NCI-H2107 treated with DMSO at 0.1 percent for 48 hours (cell line): ENCODE data around the gene DOCK1.

ENCODE experiments used
- DNase-seq: peaks from one replicate; lab custom pipeline; 2025; ENCODE audit not compliant: unreplicated experiment; lab: John Stamatoyannopoulos, UW

The DOCK1 gene

DNA sequence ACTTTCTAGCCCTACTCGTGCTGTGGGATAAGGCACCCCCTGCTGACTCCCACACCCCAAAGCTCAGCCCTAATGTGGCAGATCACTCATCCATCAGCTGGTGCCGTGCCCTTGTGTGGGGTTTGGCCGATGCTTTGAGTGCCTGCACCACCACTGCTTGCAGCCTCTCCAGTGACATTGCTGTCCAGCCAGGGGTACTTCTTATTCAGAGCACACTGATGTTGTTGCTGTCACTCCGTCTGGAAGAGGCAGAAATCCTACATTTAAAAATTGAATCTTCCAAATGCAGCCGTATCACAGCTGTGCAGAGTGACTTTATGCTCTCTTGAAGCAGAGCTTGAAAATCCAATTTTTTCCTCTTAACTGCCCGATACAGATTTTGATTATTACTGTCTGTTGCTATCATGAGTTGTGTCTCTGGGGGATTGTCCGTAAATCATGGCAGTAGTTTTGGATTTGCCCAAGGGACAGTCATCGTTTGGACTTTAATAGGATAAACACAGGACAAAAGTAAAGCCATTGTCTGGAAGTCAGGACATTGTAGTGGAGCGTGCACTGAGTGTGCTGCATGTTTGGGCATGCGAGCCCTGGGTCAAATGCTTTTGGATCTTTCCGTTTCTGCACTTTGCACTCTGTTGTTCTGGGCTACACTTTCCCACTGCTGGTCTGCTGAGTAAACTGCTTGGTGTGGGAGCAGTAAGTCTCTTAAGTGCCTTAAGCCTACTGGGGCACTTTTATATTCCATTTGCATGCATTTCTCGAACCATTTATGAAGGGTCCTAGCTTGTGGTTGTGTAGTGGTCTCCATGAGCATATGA is 128.2 kb downstream of the DOCK1 start:
- no peak for DNase-seq

DNA sequence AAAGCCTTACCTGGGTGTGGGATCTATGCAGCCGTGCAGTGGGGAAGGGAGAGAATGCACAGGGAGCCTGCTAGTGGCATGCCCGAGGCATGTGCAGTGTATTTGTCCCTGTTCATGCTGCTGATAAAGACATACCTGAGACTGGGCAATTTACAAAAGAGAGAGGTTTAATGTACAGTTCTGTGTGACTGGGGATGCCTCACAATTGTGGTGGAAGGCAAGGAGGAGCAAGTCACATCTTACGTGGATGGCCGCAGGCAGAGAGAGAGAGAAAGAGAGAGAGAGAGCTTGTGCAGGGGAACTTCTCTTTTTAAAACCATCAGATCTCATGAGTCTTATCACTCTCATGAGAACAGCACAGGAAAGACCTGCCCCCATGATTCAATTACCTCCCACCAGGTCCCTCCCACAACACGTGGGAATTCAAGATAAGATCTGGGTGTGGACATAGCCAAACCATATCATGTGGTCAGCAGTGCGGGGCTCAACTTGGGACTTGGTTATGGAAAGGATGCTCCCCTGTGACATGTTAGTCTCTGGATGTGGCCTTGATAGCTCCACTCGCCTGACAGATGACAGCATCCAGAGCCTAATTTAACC is 128.9 kb downstream of the DOCK1 start:
- no peak for DNase-seq

- DNase-seq, result no peak
These were observed 129.6 kb downstream of the DOCK1 start for GRCh38 chr10:127034790-127035189.

DNA sequence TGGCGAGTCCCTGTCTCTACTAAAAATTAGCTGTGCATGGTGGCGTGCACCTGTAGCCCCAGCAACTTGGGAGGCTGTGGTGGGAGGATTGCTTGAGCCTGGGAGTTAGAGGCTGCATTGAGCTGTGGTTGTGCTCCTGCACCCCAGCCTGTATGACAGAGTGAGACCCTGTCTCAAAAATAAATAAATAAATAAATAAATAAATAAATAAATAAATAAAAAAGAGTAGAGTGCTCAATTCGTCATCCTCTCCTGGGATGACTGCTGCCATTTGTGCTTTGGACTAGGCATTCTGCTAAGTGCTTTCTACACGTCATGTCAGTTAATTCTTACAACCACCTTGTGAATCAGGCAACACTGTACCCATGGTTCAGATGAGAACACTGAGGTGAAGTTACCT is 130.6 kb downstream of the DOCK1 start:
- DNase-seq, result no peak

DNA sequence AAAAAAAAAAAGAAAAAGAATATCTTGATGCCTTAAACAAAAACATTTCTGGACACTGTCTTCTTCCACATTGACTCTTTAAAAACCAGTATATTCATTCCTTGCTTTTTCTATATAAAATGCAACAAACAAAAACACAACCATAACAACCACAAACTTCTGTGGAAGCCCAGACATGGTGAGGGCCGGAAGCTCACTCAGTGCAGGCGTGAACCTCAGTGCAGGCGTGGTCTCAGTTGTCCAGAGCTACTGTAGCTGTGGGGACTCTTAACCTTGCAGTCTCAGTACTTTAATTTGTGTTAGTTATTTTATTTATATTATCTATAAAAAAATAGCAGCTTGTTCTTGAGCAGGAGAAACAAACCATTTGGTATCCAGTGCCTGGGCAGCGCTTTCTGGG is 131.8 kb downstream of the DOCK1 start:
- no peak for DNase-seq

- DNase-seq, result no peak
These were observed 134.2 kb downstream of the DOCK1 start for GRCh38 chr10:127039435-127039834.

GRCh38 chr10:127040756-127041155 is 135.5 kb downstream of the DOCK1 start:
- no peak for DNase-seq

DNA sequence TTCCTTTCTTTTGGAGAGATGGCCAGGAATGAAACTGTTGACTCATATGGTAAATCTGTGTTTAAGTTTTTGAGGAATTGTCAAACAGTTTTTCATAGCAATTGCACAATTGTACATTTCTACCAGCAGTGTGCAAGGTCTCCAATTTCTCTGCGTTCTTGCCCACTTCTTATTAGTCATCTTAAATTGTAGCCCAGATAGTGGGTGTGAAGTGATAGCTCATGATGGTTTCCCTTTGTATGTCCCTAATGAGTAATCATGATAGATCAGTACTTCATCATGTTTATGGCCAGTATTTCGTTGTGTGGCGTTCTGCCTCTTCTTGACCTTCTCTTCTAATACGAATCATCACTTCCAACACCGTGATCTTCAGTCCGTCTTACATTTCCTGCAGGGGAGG is 136.3 kb downstream of the DOCK1 start:
- no peak for DNase-seq

DNA sequence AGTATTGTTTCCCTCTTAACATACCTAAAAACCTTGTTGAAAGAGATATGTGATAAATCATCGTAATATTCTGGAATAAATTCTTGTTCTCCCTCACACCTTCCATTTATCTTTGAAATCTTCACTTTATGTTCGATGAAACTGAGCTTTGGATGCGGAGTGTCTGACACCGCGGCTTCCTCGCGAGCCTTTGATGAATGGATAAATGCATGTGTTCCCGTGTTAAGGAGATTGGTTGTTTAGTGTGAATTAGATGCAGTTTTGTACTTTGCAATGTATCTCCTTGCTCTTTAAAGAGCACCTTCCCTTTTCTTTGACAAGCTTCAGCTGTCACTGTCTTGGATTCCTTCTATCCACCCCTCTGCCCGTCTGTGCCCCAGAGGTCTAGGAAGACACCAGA is 138.1 kb downstream of the DOCK1 start:
- DNase-seq, result no peak

DNA sequence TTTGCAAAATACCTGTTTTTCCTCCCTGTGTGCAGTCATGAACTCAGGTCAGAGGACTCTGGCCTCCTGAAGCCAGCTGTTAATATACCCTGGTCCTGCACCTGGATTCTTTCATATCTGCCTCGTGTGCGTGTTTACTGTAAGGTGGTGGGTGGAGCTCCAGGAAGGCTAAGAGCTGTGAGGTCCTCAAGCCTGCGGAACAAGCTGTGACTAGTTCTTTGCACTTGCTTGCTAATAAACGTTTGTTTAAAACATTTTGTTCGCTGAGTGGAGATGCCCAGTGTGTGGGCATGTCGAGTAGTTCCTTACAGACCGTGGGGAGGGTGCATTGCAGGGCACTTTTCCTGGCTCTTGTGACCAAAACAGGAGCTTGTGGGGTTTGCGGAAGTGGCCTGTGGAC is 139.0 kb downstream of the DOCK1 start:
- DNase-seq, result no peak

- DNase-seq, result no peak
These were observed 142.0 kb downstream of the DOCK1 start for GRCh38 chr10:127046975-127047877.

DNA sequence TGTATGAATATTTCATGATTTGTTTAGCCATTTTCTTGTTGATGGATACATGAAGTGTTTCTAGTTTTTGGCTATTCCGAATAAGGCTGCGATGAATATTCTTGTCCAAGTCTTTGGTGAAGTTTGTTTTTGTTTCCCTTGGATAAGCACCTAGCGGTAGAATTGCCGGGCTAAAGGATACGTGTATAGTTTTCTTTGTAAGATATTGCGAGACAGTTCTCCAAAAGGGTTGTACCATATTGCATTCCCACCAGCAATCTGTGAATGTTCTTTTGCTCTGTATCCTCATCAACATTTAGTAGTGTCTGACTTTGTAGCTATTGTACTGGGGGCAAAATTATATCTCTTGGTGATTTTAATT is 142.6 kb downstream of the DOCK1 start:
- DNase-seq, result no peak

DNA sequence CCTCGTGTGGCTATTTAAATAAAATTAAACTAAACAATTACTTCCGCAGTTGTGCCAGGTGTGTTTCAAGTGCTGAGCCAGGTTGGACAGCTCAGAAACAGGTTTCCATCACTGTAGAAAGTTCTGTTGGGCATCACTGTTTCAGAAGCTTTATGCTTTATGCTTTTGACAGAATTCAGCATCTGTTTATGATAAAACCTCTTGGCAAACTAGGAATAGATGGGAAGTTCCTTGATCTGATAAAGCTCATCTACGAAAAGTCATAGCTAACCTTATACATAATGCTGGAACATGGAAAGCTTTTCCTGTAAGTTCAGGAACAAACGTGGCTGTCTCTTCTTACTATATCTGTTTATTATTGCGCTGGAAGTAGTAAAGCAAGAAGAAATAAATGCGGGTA is 143.4 kb downstream of the DOCK1 start:
- no peak for DNase-seq

DNA sequence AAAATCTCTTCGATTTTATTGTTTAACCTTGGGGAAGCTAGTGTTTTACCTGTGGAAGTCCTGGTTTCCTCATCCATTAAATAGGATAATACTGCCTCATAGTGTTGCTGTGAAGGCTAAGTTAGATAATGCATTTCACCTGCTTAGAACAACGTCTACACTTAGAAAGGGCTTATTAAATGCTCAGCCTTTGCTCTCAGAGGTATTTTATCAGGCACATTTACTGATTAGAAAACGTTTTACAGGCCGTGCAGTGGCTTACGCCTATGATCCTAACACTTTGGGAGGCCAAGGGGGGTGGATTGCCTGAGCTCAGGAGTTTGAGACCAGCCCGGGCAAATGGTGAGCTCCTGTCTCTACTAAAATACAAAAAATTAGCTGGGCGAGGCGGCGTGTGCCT is 146.8 kb downstream of the DOCK1 start:
- DNase-seq, result no peak

- no peak for DNase-seq
These were observed 150.0 kb downstream of the DOCK1 start for GRCh38 chr10:127055263-127055662.

DNA sequence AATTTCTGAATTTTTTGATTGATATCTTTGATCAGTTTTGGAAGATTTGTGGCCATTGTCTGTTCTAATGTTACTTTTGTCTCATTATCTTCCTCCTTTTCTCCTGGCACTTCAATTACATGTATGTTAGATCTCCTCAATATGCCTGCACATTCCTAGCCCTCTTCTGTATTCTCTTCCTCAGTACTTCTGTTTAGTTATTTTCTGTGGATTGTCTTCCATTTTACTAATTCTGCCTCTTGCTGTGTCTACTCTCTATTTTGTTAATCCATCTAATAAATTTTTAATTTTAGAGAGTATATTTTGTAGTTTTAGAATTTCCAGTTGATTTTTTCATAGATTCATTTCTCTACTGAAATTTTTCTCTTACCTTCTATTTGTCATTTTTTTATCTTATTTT is 154.1 kb downstream of the DOCK1 start:
- no peak for DNase-seq

DNA sequence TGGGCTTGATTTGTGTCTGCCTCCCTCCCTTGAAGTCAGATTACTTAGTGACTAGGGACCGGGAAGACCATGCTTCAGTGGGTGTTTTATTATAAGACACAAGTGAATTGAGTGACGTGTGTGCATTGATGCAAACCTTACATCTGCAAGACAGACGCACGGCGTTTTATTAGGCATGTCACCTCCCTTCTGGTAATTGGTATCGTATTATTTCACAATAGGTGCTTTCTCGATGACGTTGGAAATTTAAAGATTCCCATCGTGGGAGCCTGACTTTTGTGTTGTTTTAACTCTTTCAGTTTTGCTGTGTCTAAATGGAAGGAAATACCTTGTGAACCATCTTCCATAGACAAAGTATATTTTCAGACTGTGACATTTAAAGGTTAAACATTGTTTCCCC is 158.5 kb downstream of the DOCK1 start:
- DNase-seq, result no peak

DNA sequence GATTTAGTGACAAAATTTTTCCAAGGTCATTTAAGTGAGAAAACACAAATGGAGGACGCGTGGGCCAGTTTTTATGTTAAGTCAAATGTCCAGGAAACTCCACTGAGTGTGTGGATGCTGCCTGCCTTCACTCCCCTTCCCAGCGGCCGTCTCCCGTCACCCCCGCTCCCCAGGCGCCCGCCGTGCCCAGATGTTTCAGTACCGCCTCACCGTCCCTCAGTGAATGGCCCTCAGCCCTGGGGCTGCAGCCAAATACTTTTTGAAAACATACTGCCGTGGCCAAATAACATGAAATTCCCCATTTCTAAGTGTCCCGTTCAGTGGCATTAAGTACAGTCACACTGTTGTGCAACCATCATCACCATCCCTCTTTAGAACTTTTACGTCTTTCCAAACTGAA is 159.2 kb downstream of the DOCK1 start:
- no peak for DNase-seq

GRCh38 chr10:127067542-127068194 is 162.4 kb downstream of the DOCK1 start:
- no peak for DNase-seq

DNA sequence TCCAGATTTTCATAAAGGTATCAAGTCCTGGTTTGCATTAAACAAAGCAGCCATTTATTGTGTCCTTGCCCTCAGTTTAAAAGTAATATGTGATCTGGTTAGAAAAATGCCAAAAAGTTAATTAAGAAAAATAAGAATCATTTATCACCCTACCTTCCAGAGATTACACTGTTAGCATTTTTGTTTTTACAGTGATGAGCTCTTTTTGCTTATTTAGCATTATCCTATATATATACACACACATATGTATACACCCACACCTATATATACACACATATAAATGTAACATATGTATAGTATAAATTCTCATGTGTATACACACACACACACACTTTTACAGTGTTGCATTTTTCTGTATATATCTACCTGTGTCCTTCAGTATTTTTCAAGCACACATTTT is 163.3 kb downstream of the DOCK1 start:
- DNase-seq, result no peak

GRCh38 chr10:127069436-127069835 is 164.2 kb downstream of the DOCK1 start:
- DNase-seq, result no peak
